GM12878 (cell line): ENCODE measurements around the gene ABCD3. TPM values are rescaled to one million over a fixed set of nuclear protein-coding genes. Genes with fewer than 3 reads are reported as not detected.

Source experiments
- CUX1 ChIP-seq: IDR thresholded peaks from 2 replicates; pipeline ENCODE4 v1.6.1; 2012; ENCODE audit warnings: improper control_type of control experiment, low read depth, low read length; ENCODE audit not compliant: insufficient replicate concordance
- EZH2 ChIP-seq: IDR thresholded peaks from 2 replicates; pipeline ENCODE4 v1.6.1; 2012; ENCODE audit warnings: low read depth, mild to moderate bottlenecking, control low read depth, inconsistent platforms, low read length, borderline replicate concordance; ENCODE audit not compliant: control insufficient read depth
- GATAD2B ChIP-seq: fragments of 450-650 bp; conservative IDR thresholded peaks from 2 replicates; pipeline ENCODE4 v1.6.1; 2017; ENCODE audit warnings: low read depth, mild to moderate bottlenecking, moderate library complexity
- KLF5 ChIP-seq: fragments of 450-650 bp; IDR thresholded peaks from 2 replicates; pipeline ENCODE4 v1.6.1; 2014; ENCODE audit warnings: mild to moderate bottlenecking; ENCODE audit not compliant: partially characterized antibody
- MAX ChIP-seq: IDR thresholded peaks from 2 replicates; pipeline ENCODE4 v1.6.1; 2012; ENCODE audit warnings: low read depth, low read length, improper control_type of control experiment
- NR2C1 ChIP-seq: fragments of 450-650 bp; IDR thresholded peaks from 2 replicates; pipeline ENCODE4 v1.6.1; 2017; ENCODE audit warnings: antibody characterized with exemption, mild to moderate bottlenecking, moderate library complexity
- NRF1 ChIP-seq: conservative IDR thresholded peaks from 2 replicates; pipeline ENCODE4 v1.6.1; 2011; ENCODE audit warnings: mild to moderate bottlenecking, low read depth, low read length, improper control_type of control experiment
- SUZ12 ChIP-seq: fragments of 200-600 bp; sonication (generic); IDR thresholded peaks from one replicate; pipeline ENCODE4 v1.6.1; 2018; ENCODE audit warnings: antibody characterized with exemption, mild to moderate bottlenecking; ENCODE audit not compliant: unreplicated experiment
- ZBTB4 ChIP-seq: fragments of 450-650 bp; formaldehyde crosslinking; IDR thresholded peaks from 2 replicates; pipeline ENCODE4 v1.4.0; 2022; ENCODE audit warnings: mild to moderate bottlenecking, moderate library complexity
- polyA plus RNA-seq, 11 experiments: library from polyadenylated mRNA; depleted of rRNA in 4 of 11; unstranded in 6 of 11; stranded (reverse) in 5 of 11; fragments of >200 nt; fragmentation: Nextera tagmentation in 4 of 11; fragmentation: Illumina TruSeq in 1 of 11; extraction: Ambion mirVana in 4 of 11; extraction: Trizol in 1 of 11; gene quantifications; 1 replicate in 1 of 11; 2 replicates in 10 of 11; pipeline versions ENCODE4 v1.2.1 to v1.2.3, GENCODE V29; 2011 to 2016; ENCODE audit warnings: inconsistent platforms in 2 of 11, missing spikeins in 2 of 11, low read depth in 1 of 11
- total RNA-seq, 4 experiments: library from RNA; depleted of rRNA in 3 of 4; stranded (reverse); fragments of >200 nt in 3 of 4; fragmentation: Illumina TruSeq in 1 of 4; extraction: Trizol in 1 of 4; gene quantifications; 2 replicates each; pipeline versions ENCODE4 v1.2.1 to v1.2.3, GENCODE V29; 2013 to 2021
- TF ChIP-seq, protein P1 (sequence below): fragments of 450-650 bp; formaldehyde crosslinking; IDR thresholded peaks from 2 replicates; pipeline ENCODE4 v1.4.0; 2020; ENCODE audit warnings: mild to moderate bottlenecking, moderate library complexity

Gene ABCD3
- total and polyA plus RNA-seq, 10 of the 15 experiments (the other 5 are each of a cell fraction or from before 2014, with no cell fraction given) = 15.1 to 40.2 (median 24.1) TPM

- TF ChIP-seq ZBTB4 (CRISPR knock-in tag) (no peak), MAX (no peak), NR2C1 (no peak), EZH2 (no peak), SUZ12 (no peak), KLF5 (no peak), NRF1 (no peak), GATAD2B (no peak), CUX1 (no peak)
- TF ChIP-seq, protein P1, sequence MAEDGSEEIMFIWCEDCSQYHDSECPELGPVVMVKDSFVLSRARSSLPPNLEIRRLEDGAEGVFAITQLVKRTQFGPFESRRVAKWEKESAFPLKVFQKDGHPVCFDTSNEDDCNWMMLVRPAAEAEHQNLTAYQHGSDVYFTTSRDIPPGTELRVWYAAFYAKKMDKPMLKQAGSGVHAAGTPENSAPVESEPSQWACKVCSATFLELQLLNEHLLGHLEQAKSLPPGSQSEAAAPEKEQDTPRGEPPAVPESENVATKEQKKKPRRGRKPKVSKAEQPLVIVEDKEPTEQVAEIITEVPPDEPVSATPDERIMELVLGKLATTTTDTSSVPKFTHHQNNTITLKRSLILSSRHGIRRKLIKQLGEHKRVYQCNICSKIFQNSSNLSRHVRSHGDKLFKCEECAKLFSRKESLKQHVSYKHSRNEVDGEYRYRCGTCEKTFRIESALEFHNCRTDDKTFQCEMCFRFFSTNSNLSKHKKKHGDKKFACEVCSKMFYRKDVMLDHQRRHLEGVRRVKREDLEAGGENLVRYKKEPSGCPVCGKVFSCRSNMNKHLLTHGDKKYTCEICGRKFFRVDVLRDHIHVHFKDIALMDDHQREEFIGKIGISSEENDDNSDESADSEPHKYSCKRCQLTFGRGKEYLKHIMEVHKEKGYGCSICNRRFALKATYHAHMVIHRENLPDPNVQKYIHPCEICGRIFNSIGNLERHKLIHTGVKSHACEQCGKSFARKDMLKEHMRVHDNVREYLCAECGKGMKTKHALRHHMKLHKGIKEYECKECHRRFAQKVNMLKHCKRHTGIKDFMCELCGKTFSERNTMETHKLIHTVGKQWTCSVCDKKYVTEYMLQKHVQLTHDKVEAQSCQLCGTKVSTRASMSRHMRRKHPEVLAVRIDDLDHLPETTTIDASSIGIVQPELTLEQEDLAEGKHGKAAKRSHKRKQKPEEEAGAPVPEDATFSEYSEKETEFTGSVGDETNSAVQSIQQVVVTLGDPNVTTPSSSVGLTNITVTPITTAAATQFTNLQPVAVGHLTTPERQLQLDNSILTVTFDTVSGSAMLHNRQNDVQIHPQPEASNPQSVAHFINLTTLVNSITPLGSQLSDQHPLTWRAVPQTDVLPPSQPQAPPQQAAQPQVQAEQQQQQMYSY (CRISPR knock-in tag) = no peak
These were observed 38.6 kb upstream of the ABCD3 start (continued) for GRCh38 chr1:94379615-94380014.
